PC-9 (cell line): Measurements from ENCODE around the gene NIP7. TPM values are rescaled to one million over a fixed set of nuclear protein-coding genes. Genes with fewer than 3 reads are reported as not detected.
A peak's percentile ranks its signal among the peaks of the same experiment; 100 is the strongest.

Source experiments
- BruUV-seq: library from RNA; stranded (reverse); fragments of 400-500 nt; replicated peaks from 2 replicates; lab custom pipeline; 2021; lab: Mats Ljungman, UMichigan
- CTCF ChIA-PET: fragments of 300-600 bp; sonication (Branson Sonifier 250); formaldehyde crosslinking; loops from one replicate; lab custom pipeline; 2022; ENCODE audit warnings: antibody characterized with exemption; lab: Charles Lee
- POLR2A ChIA-PET: fragments of 300-600 bp; sonication (Branson Sonifier 250); formaldehyde crosslinking; loops from one replicate; lab custom pipeline; 2022; ENCODE audit warnings: antibody characterized with exemption; ENCODE audit not compliant: unreplicated experiment; lab: Charles Lee
- DNase-seq, 2 experiments: peaks; one replicate each; pipeline versions ENCODE4 v3.0.0 to v3.0.0-alpha.2; 2015 to 2022; ENCODE audit warnings: mixed read lengths in 1 of 2
- H2AFZ ChIP-seq: fragments of 200-600 bp; sonication (generic); 2 replicates; pipeline ENCODE4 v1.8.1; 2017; ENCODE audit warnings: antibody characterized with exemption
- H3F3A ChIP-seq: fragments of 200-600 bp; sonication (generic); 2 replicates; pipeline ENCODE4 v1.8.1; 2017; ENCODE audit warnings: antibody characterized with exemption, mild to moderate bottlenecking, low read depth; ENCODE audit not compliant: insufficient read depth
- H3K27ac ChIP-seq: fragments of 200-600 bp; sonication (generic); 2 replicates; pipeline ENCODE4 v1.6.1; 2016; ENCODE audit warnings: mixed run types
- H3K27me3 ChIP-seq: fragments of 200-600 bp; sonication (generic); 2 replicates; pipeline ENCODE4 v1.6.1; 2016; ENCODE audit warnings: low read depth, mixed run types; ENCODE audit not compliant: insufficient read depth
- H3K36me3 ChIP-seq: fragments of 200-600 bp; sonication (generic); 2 replicates; pipeline ENCODE4 v1.6.1; 2016; ENCODE audit warnings: low read depth, mixed run types
- H3K4me1 ChIP-seq: fragments of 200-600 bp; sonication (generic); replicated peaks from 2 replicates; pipeline ENCODE4 v1.6.1; 2016; ENCODE audit warnings: mixed run types; ENCODE audit not compliant: insufficient read depth
- H3K4me2 ChIP-seq: fragments of 200-600 bp; sonication (generic); 2 replicates; pipeline ENCODE4 v1.6.1; 2017; ENCODE audit warnings: mixed run types
- H3K4me3 ChIP-seq: fragments of 200-600 bp; sonication (generic); 2 replicates; pipeline ENCODE4 v1.6.1; 2016; ENCODE audit warnings: mixed run types
- H3K79me2 ChIP-seq: fragments of 200-600 bp; sonication (generic); 2 replicates; pipeline ENCODE4 v1.6.1; 2017; ENCODE audit warnings: low read depth, mixed run types
- H3K9me2 ChIP-seq: fragments of 200-600 bp; sonication (generic); 2 replicates; pipeline ENCODE4 v1.8.1; 2017; ENCODE audit warnings: mild to moderate bottlenecking; ENCODE audit not compliant: insufficient read depth
- H3K9me3 ChIP-seq: fragments of 200-600 bp; sonication (generic); 2 replicates; pipeline ENCODE4 v1.8.1; 2016; ENCODE audit warnings: low read depth; ENCODE audit not compliant: insufficient read depth
- H4K20me1 ChIP-seq: fragments of 200-600 bp; sonication (generic); 2 replicates; pipeline ENCODE4 v1.8.1; 2017; ENCODE audit not compliant: insufficient read depth
- CTCF ChIP-seq: fragments of 200-600 bp; sonication (generic); conservative IDR thresholded peaks from 2 replicates; pipeline ENCODE4 v1.6.1; 2017; ENCODE audit warnings: mixed run types, antibody characterized with exemption, mild to moderate bottlenecking, moderate library complexity
- EZH2 ChIP-seq: fragments of 200-600 bp; sonication (generic); IDR thresholded peaks from 2 replicates; pipeline ENCODE4 v1.8.0; 2017; ENCODE audit warnings: antibody characterized with exemption, low read depth
- intact Hi-C: fragments of 100-400 bp; cut with micrococcal nuclease; formaldehyde crosslinking; loops from one replicate; pipeline ENCODE4 v1.10.0; 2022; ENCODE audit not compliant: unreplicated experiment
- total RNA-seq: library from RNA; stranded (reverse); gene quantifications from 2 replicates; pipeline ENCODE4 v1.2.3, GENCODE V29; 2021

The NIP7 gene
- total RNA-seq, 1 experiment from 2014 or later, result 23.6 TPM

- intact Hi-C loops, result no loop called here
- DNase-seq, result no peak
- Histone ChIP-seq H3K9me3 (no peaks in the 10 kb centered on the region), H3K4me1 (peaks cover 14% of the 10 kb centered on the region), H3K27ac (peak overlapping the region; percentile 27), H3K27me3 (no peaks in the 10 kb centered on the region), H3K36me3 (peaks cover 29% of the 10 kb centered on the region), H3K9me2 (no peaks in the 10 kb centered on the region), H3K79me2 (peaks cover 48% of the 10 kb centered on the region), H4K20me1 (no peaks in the 10 kb centered on the region; the same call in 1 of the 2 replicates), H2AFZ (peak overlapping the region; percentile 98), H3K4me2 (peak overlapping the region; percentile 99), H3F3A (peaks cover 8% of the 10 kb centered on the region), H3K4me3 (peak overlapping the region; percentile 79)
- ChIA-PET POLR2A (no interaction called here), CTCF (interaction anchor here (0.7 kb wide), 1 partner anchor 17 kb away, joined by 5 read pairs; no protein-coding TSS in a partner anchor)
- BruUV-seq, result no TSS peak
- TF ChIP-seq CTCF (no peak), EZH2 (no peak)
Observed at GRCh38 chr16:69384974-69385373, 45.4 kb downstream of the NIP7 start.

DNA sequence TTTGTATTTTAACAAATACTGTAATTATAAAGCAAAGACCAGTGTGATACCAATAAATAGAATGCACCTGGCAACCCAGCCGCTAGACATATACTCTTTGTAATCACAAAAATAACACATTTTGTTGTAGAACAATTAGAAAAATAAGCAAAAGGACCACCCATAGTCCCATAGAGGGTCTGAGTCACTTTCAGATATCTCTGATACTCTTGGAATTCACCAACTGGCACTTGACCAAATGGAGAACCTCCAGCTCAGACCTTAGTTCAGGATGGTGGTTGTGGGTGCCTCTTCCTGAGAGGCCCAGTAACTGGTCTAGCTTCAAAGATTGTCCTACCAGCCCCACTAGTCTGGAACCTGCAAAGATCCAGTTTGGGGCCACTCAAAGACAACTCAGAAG lies 47.0 kb downstream of the NIP7 start:
- Histone ChIP-seq H3K9me3 (no peaks in the 10 kb centered on the region), H2AFZ (peak overlapping the region; percentile 98; the same call in 1 of the 2 replicates), H3K27me3 (no peaks in the 10 kb centered on the region), H3K27ac (no peak overlapping the region), H3K4me1 (peaks cover 14% of the 10 kb centered on the region), H3K4me2 (peak overlapping the region; percentile 99), H3K36me3 (peaks cover 24% of the 10 kb centered on the region), H3F3A (peaks cover 8% of the 10 kb centered on the region), H3K79me2 (peaks cover 45% of the 10 kb centered on the region), H4K20me1 (no peaks in the 10 kb centered on the region; the same call in 1 of the 2 replicates), H3K4me3 (peak overlapping the region; percentile 79), H3K9me2 (no peaks in the 10 kb centered on the region)
- ChIA-PET CTCF (no interaction called here), POLR2A (no interaction called here)
- no peak for TF ChIP-seq EZH2
- no peak for TF ChIP-seq CTCF
- BruUV-seq, result no TSS peak
- no peak for DNase-seq
- intact Hi-C loops, result no loop called here

Other genes starting within 250 kb of the NIP7 start
- gene HAS3, start 234.1 kb upstream of the NIP7 start, total RNA-seq, result 2.5 and 2.7 TPM in 2 replicates
- 126 and 161 TPM in 2 replicates for gene CHTF8, start 207.2 kb upstream of the NIP7 start, total RNA-seq
- gene UTP4, start 207.1 kb upstream of the NIP7 start, total RNA-seq, result 42.1 and 45.9 TPM in 2 replicates
- gene SNTB2, start 152.6 kb upstream of the NIP7 start, total RNA-seq, result 30.3 and 33.8 TPM in 2 replicates
- gene VPS4A, start 28.4 kb upstream of the NIP7 start, total RNA-seq, result 25.4 and 26.7 TPM in 2 replicates
- gene PDF, start 9.2 kb upstream of the NIP7 start, total RNA-seq, result 16.7 and 20.3 TPM in 2 replicates
- gene COG8, start 208 bp upstream of the NIP7 start, total RNA-seq, result 39.9 and 41.9 TPM in 2 replicates
- gene TMED6, start 12.0 kb downstream of the NIP7 start, total RNA-seq, result 0.59 TPM in 1 of 2 replicates, not detected in the other
- gene TERF2, start 46.2 kb downstream of the NIP7 start, total RNA-seq, result 20.1 and 27.9 TPM in 2 replicates
- 29.3 and 29.8 TPM in 2 replicates for gene CYB5B, start 84.8 kb downstream of the NIP7 start, total RNA-seq
- 33.0 and 38.2 TPM in 2 replicates for gene NFAT5, start 226.2 kb downstream of the NIP7 start, total RNA-seq